NB4 (cell line): Measurements from ENCODE around the gene SLC4A1.

ENCODE experiments used
- MAX ChIP-seq: IDR thresholded peaks from 2 replicates; pipeline ENCODE4 v1.6.1; 2011; ENCODE audit warnings: low read depth, low read length
- MYC ChIP-seq: IDR thresholded peaks from 2 replicates; pipeline ENCODE4 v1.6.1; 2011; ENCODE audit warnings: low read depth, low read length
- POLR2A ChIP-seq: IDR thresholded peaks from 2 replicates; pipeline ENCODE4 v1.6.1; 2011; ENCODE audit warnings: mild to moderate bottlenecking; ENCODE audit not compliant: insufficient read length; ENCODE audit errors: extremely low read depth
- TF ChIP-seq, protein P1 (sequence below): IDR thresholded peaks from one replicate; pipeline ENCODE4 v1.5.1; 2012; ENCODE audit warnings: low read depth, low read length

DNA sequence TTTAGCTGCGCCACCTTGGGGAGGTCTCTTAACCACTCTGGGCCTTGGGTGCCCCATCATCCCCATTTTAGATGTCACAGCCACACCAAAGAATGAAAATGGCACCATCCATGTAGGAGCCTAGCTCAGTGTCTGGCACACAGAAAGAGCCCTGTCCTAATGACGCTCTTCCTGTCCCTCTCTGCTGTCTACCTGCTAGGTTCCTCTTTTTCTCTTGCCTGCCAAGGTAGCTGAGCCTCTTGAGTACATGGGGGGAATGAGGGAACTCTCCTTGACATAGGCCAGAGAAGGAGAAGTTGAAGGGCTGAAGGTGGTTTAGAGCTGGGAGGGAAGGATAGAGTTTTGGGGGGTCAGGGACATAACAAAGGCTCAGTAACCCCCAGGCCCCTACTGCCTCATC, 42.3 kb upstream of the SLC4A1 start:
- TF ChIP-seq, protein P1, sequence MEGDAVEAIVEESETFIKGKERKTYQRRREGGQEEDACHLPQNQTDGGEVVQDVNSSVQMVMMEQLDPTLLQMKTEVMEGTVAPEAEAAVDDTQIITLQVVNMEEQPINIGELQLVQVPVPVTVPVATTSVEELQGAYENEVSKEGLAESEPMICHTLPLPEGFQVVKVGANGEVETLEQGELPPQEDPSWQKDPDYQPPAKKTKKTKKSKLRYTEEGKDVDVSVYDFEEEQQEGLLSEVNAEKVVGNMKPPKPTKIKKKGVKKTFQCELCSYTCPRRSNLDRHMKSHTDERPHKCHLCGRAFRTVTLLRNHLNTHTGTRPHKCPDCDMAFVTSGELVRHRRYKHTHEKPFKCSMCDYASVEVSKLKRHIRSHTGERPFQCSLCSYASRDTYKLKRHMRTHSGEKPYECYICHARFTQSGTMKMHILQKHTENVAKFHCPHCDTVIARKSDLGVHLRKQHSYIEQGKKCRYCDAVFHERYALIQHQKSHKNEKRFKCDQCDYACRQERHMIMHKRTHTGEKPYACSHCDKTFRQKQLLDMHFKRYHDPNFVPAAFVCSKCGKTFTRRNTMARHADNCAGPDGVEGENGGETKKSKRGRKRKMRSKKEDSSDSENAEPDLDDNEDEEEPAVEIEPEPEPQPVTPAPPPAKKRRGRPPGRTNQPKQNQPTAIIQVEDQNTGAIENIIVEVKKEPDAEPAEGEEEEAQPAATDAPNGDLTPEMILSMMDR: no peak
- no peak for TF ChIP-seq MAX
- no peak for TF ChIP-seq POLR2A
- no peak for TF ChIP-seq MYC
